SH-SY5Y (cell line): ENCODE measurements around the gene HTRA2.

Source experiments
- GATA2 ChIP-seq: IDR thresholded peaks from 2 replicates; pipeline ENCODE4 v1.6.1; 2011; ENCODE audit warnings: mild to moderate bottlenecking, low read depth, low read length
- GATA3 ChIP-seq: IDR thresholded peaks from 2 replicates; pipeline ENCODE4 v1.6.1; 2011; ENCODE audit warnings: low read depth, mild to moderate bottlenecking, low read length, moderate library complexity

Gene HTRA2

DNA sequence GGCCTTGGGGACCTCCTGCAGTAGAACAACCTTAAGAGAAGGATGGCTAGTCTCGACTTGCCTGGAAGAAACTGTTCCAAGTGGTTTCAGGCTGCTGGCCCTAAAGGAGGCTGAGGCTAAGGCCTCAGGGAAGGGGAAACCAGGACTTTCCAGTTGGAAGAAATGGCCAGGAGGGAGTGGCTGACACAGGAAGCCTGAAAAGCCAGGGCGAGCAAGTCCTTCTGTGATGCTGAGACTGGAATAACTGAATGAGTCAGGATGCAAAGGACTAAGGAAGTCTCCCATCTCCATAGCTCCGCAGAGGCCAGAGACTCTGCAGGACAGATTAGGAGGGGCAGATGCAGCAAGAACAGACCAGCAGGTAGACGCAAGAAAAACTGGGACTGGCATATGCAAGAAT lies 7.4 kb downstream of the HTRA2 start:
- no peak for TF ChIP-seq GATA3
- TF ChIP-seq GATA2 = no peak

GRCh38 chr2:74538881-74539339 lies 9.2 kb downstream of the HTRA2 start:
- TF ChIP-seq GATA2 (no peak), GATA3 (no peak)

DNA sequence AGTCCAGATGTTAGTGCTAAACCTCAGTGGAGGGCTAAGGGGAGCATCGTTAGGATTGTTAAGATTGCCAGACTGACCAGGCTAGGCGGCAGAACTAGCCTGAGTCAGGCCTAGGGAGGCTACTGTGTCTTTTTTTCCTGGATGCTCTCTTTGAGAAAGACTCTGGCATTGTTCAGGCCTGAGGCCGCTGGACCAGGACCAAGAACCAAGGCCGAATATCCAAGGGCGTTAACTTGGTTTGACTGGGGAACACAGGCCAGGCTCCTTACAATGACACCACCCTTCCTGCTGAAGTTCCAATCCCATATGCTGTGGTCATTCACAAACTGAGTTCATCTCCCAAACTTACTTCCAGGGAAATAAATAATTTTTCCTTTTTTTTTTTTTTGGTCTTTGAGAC lies 10.6 kb downstream of the HTRA2 start:
- no peak for TF ChIP-seq GATA3
- TF ChIP-seq GATA2 = no peak

- TF ChIP-seq GATA3 (no peak), GATA2 (no peak)
Observed at GRCh38 chr2:74542978-74543377, 13.2 kb downstream of the HTRA2 start.

- TF ChIP-seq GATA2 = no peak
- no peak for TF ChIP-seq GATA3
Observed at GRCh38 chr2:74544634-74545033, 14.9 kb downstream of the HTRA2 start.

GRCh38 chr2:74546004-74546403 lies 16.3 kb downstream of the HTRA2 start:
- TF ChIP-seq GATA2 (no peak), GATA3 (no peak)

DNA sequence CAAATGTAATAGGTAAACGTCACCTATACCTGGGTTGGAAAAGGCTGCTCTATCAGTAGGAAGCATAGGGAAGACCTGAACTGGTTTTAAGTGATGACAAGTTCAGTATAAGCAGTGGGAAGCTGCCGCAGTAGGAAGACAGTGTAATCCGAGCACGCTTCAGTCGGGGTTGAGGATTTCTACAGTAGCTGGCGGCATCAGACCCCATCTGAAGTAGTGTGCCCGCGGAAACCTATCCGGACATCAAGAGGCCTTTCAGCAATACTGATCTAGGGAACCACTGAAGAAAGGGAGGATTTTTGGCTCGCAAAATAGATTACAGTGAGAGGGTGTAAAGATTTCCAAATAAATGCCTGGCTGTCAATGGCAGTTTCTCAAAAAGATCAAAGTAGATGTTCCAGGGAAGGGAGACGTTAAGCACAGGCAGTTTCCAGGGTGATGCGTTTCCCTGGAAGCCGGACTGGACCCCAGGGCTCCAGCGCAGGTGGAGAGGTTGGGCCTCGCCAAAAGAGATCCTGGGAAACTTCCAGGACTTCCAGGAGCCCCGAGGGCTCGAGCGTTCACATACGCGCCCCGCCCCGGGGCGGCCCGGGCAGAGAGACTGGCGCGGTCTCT lies 18.7 kb downstream of the HTRA2 start:
- no peak for TF ChIP-seq GATA2
- TF ChIP-seq GATA3 = no peak

GRCh38 chr2:74548900-74549826 lies 19.4 kb downstream of the HTRA2 start:
- TF ChIP-seq GATA3 = no peak
- TF ChIP-seq GATA2 = no peak

DNA sequence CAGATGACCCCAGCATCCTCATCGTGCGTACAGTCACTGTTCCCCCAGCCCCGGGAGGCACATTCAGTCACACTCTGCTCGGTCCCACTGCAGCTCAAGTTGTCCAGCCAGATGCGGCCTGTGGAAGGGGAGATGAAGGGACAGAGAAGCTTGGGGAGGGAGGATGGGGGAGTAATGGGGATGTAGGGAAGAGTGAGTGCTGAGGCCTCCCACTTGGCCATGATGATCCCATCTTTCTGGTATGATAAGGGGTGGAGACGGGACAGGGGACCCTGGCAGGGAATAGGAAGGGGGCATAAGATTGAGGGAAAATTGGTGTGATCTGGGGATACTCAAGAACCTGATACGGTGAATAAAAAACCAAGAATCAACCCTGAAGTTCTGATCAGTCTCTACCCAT lies 20.5 kb downstream of the HTRA2 start:
- TF ChIP-seq GATA3 (no peak), GATA2 (no peak)

GRCh38 chr2:74551530-74551929 lies 21.8 kb downstream of the HTRA2 start:
- no peak for TF ChIP-seq GATA2
- no peak for TF ChIP-seq GATA3

GRCh38 chr2:74551942-74552913 lies 22.5 kb downstream of the HTRA2 start:
- TF ChIP-seq GATA2 (no peak), GATA3 (no peak)

GRCh38 chr2:74552914-74553811 lies 23.4 kb downstream of the HTRA2 start:
- TF ChIP-seq GATA2 (no peak), GATA3 (no peak)
